GM18498 (cell line): ENCODE data around the gene FUT2.
A peak's percentile ranks its signal among the peaks of the same experiment; 100 is the strongest.
"Not testable (repeated sequence)": the region's sequence is repeated elsewhere in the genome, so short reads cannot be mapped to it uniquely, and the experiment has no call there.

Experiments
- ATAC-seq: cut with Tn5 transposase; IDR thresholded peaks from one replicate; pipeline ENCODE4 v1.9.1; 2021; ENCODE audit warnings: mild to moderate bottlenecking, moderate library complexity; ENCODE audit not compliant: unreplicated experiment

The FUT2 gene

GRCh38 chr19:48695743-48696352 is at the start of gene FUT2:
Gene FUT2 (plus strand): TSS chr19:48695971. CDS start chr19:48702957, 6,986 bp downstream.
- ATAC-seq = no peak

DNA sequence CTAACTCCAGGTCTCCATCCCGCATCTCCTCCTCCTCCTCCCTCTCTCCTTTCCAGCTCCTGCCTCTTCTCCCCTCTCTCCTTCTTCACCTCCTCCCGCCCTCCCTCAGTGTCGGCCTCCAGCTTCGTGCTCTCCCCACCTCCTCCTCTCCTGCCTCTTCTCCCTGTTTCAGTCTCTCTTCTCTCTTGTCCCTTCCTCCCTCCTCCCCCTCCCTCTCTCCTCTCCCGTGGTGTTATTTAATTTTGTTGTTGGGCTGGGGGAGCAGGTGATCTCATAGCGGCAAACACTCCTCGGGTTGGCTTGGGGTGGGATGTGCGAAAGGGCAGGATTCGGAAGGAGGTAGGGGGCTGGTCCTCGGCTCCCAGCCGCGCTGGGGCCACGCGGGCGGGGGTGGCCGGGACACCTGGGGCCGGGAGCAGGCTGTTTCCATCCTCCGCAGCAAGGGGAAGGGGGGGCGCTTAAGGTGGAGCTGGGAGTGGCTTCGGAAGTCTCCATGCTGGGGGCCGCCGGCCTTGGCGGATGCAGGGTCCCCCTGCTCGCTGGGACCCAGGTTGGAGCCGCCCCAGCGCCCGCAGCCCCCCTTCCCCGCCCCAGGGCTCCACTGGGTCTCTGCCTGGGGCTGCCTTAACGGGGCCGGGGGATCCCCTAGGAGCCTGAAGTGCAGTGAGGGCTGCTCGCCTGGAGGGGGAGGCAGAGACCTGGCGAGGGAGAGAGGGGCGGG is 49.6 kb upstream of the FUT2 start, which contains the start of gene CA11:
CA11 (minus strand) TSS at position 187 of the 721 bp plus-strand sequence. CDS start 555 bp downstream, outside the sequence.
- ATAC-seq = peak; percentile 76

GRCh38 chr19:48646722-48647216 is 49.0 kb upstream of the FUT2 start:
- no peak for ATAC-seq

DNA sequence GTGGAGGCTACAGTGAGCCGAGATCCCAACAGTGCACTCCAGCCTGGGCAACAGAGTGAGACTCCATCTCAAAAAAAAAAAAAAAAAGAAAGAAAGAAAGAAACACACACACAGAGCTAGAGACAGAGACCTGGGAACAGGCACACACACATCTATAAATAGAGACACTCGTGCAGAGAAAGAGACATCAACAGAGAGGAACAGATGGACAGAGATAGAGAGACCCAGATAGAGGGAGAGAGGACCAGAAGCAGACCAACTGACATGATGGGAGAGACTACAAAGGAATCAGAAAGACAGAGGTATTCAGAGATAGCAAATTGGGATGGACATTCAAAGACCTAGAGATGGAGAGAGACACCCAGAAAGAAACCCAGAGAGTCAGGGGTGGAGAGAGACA is 47.6 kb upstream of the FUT2 start:
- ATAC-seq = no peak

GRCh38 chr19:48650974-48651682 is 44.6 kb upstream of the FUT2 start:
- ATAC-seq = no peak

DNA sequence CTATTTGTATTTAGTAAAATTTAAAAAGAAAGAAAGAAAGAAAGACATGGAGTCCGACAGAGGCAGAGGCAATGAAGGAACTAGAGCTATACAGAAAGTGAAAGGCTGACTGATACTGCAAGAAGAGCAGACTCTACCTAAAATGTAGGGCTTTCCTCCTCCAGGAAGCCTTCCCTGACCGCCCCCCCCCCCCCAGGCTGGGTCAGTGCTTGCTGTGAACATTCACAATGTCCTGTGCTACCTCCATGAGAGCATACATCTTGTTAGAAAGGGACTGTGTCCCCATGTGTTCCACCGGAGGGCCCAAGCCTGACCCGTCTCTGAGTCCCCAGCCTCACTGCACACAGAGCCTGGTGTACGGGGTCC is 44.1 kb upstream of the FUT2 start:
- no peak for ATAC-seq

DNA sequence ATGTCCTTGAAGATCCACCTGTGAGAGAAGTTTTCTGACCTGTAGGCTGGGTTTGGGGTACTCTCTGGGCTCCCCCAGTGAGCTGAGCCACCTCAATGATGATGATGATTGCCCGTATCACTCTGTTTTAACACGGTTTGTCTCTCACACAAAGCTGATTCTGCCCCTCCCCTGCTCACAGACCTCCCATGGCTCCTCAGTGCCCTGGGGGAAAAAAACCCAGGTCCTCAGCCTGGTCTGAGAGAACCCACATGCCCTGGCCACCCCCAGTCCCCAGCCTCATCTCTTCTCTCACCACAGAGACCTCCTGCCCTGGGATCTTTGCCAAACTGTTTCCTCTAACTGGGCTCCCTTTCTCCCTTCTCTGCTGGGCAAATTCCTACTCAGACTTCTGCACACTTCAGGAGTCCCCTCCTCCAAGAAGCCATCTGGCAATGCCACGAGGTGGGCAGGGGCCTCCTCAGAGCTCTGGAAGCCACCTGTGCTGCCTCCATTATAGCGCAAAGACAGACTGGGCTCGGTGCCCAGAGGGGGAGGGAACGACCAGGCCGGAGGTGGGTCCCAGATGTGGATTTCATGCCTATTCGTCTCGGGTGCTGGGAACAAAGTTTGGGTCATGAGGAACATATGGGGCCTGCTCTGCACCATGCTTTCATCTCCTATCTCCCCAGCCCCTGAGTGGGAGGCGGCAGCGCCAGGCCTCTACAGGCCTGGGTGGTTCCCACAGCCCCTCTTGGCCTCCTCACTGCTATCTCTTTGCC is 41.3 kb upstream of the FUT2 start:
- no peak for ATAC-seq

DNA sequence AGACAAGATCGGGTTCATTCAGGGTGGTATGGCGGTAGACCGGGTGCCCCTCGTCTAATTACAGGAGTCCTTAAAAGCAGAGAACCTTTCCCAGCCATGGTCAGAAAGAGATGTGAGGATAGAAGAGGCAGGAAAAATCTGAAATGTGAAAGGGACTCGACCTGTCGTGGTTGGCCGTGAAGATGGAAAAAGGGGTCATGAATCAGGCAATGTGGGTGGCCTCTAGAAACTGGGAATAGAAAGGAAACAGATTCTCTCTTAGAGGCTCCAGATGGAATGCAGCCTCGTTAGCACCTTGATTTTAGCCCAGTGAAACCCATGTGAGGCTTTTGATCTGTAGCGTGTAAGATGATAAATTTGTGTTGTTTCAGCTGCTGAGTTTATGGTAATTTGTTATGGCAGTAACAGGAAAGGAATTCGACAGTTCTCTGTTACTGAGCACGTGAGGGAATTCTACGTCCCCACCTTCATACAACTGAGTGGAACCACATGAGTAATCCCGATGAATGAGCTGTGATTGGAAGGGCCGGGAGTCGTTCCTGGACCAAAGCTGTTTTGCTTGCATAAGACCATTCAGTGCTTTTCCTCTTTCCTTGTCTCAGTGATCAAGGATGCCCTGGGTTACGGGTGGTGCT is 38.8 kb upstream of the FUT2 start:
- no peak for ATAC-seq

- ATAC-seq = not testable (repeated sequence)
Measured at GRCh38 chr19:48657828-48658227, 37.9 kb upstream of the FUT2 start.

- ATAC-seq = no peak
Measured at GRCh38 chr19:48658483-48658882, 37.3 kb upstream of the FUT2 start.

- no peak for ATAC-seq
Measured at GRCh38 chr19:48659768-48660167, 36.0 kb upstream of the FUT2 start.

DNA sequence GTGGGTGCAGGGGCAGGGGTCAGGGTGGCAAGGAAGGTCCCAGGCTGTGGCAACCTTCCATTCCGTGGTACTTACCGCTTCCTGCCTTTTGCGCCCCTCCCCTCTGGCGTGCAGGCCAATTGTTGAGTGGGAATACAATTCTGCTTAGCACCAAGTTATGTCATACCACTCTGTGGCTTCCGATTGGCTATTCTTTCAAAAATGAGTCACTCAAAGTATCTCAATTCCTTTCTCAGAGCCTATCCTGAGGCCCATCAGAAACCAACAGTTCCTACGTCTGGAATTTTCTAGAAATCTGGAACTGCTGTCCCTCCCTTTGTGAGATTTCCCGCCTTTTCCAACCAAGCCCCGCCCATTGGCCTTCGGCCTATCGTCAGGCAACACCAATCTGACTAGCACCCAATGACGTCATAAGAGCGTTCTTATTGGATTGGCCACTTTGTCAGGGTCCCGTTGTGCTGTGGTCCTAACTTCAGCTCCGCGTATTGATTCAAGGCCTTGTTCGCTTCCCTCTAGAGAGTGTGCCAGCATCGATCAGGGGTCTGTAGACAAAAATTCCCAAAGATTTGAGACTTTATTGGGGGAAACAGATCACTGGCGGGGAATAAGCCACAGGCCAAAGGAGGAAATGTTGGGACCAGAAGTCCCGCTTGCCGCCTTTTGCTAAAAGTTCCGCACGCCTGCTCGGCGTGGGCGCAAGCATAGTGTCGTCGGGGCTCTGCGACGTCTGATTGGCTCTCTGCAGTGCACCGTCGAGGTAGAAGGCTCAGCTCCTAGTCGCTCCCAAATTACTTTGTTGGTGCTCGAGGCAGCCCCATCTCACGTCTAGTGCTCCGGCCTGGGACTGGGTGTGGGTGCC is 34.7 kb upstream of the FUT2 start:
- ATAC-seq = peak; percentile 93

DNA sequence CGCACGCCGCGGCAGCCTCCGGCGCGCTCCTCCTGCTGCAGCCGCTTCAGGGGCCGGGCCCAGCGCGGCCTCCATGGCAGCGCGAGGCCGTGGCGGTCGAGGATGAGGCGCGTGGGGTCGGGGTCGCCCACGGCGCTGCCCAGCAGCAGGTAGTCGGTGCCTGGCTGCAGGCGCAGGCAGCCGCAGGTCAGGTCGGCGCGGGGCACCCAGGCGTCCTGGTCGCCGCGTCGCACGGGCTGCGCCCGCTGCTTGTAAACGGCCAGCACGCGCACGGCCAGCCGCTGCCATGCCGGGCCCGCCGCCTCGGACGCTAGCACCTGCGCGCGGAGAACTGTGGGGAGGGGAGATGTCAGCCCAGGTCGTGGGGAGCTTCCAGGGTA is 34.1 kb upstream of the FUT2 start:
- no peak for ATAC-seq

- ATAC-seq = no peak
Measured at GRCh38 chr19:48663667-48664066, 32.1 kb upstream of the FUT2 start.

DNA sequence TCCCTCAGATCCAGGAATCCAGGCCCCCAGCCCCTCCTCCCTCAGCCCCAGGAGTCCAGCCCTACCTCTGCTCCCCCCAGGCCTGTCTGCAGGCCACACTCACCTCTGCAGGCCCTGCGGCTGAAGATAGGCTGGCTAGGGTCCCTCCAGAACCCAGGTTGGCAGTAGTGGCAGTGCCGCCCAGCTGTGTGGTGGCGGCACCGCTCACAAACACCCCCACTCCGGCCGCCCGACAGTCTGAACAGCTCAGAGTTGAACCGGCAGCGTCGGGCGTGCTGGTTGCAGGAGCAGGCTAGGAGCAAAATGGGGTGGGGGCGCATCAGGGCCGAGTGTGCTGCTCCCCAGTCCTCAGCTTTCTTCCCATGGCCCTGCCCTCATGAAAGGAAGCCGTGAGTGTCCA is 31.3 kb upstream of the FUT2 start:
- ATAC-seq = no peak

GRCh38 chr19:48665786-48666185 is 30.0 kb upstream of the FUT2 start:
- no peak for ATAC-seq

DNA sequence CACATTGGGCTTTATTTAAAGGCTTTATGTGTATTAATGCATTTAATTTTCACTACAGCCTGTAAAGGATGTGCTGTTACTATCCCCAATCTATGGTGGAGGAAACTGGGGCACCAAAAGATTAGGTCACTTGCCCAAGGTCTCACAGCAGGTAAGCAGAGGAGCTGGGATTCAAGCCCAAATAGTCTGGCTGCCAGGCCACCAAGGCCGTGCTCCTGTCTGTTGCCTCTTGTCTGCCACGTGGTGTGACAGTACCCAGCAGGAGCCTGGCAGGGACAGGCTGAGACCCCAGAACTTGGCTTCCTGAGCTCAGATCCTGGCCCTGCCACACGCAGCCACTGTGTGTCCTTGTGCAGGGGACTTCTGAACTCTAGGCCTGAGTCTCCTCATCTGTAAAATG is 27.4 kb upstream of the FUT2 start:
- no peak for ATAC-seq

DNA sequence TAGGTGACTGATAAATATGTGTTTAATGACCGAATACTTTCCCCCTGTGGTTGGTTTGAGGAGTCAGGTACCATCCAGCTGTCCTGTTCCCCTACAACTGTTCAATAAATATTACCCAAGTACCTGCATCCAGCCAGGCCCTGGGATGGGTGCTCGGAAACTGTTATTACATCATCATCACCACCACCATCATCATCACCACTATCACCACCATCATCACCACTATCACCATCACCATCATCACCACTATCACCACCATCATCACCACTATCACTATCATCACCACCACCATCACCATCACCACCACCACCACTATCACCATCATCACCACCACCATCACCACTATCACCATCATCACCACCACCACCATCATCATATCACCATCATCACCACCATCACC is 27.0 kb upstream of the FUT2 start:
- no peak for ATAC-seq

DNA sequence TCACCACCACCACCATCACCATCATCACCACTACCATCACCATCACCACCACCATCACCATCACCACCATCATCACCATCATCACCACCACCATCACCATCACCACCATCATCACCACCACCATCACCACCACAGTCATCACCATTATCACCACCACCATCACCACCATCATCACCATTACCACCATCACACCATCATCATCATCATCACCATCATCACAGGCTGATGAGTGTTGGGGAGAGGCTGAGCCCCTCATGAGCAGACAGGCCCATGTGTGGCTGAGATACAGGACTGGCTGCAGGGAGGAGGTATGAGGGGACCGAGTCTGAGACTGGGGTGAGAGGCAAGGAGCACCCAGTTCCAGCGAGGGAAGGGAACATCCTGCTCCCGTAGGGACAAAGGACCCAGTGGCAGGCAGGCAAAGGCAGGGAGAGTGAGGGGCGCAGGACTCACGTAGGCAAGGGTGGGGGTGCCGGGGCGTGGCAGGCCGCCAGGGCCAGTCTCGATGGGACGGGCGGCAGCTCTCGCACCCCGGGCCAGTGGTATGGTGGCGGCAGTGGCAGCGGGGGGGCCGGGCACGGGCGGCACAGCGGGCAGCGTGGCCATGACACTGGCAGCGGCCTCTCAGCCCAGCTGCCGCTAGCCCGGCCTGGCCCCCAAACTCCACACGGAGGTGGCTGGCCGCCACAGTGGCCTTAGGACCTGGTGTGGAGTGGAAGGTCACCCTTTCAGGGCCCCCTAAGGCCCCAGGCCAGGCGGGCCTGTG is 25.7 kb upstream of the FUT2 start:
- no peak for ATAC-seq
